HS-27A (cell line): Measurements from ENCODE around the gene GCNA.
"Not testable (repeated sequence)": the region's sequence is repeated elsewhere in the genome, so short reads cannot be mapped to it uniquely, and the experiment has no call there.

ENCODE experiments used
- DNase-seq: peaks from one replicate; pipeline ENCODE4 v3.0.0-alpha.2; 2012; ENCODE audit warnings: low read depth, missing footprints

The GCNA gene

GRCh38 chrX:71638409-71638808 lies 60.2 kb downstream of the GCNA start:
- DNase-seq: no peak

- no peak for DNase-seq
Measured at GRCh38 chrX:71640002-71640401, 61.8 kb downstream of the GCNA start.

- DNase-seq: not testable (repeated sequence)
Measured at GRCh38 chrX:71644406-71644805, 66.2 kb downstream of the GCNA start.

- DNase-seq: no peak
Measured at GRCh38 chrX:71650333-71650969, 72.2 kb downstream of the GCNA start.

- no peak for DNase-seq
Measured at GRCh38 chrX:71652405-71652804, 74.2 kb downstream of the GCNA start.

- no peak for DNase-seq
Measured at GRCh38 chrX:71653344-71653743, 75.1 kb downstream of the GCNA start.

GRCh38 chrX:71657267-71657666 lies 79.0 kb downstream of the GCNA start:
- DNase-seq: no peak

- DNase-seq: no peak
Measured at GRCh38 chrX:71659342-71659741, 81.1 kb downstream of the GCNA start.

GRCh38 chrX:71659959-71660358 lies 81.7 kb downstream of the GCNA start:
- no peak for DNase-seq

- DNase-seq: no peak
Measured at GRCh38 chrX:71660562-71661416, 82.6 kb downstream of the GCNA start.

GRCh38 chrX:71661919-71662318 lies 83.7 kb downstream of the GCNA start:
- DNase-seq: no peak

- not testable (repeated sequence) for DNase-seq
Measured at GRCh38 chrX:71662654-71663053, 84.4 kb downstream of the GCNA start.
